ENCODE data around the gene CNIH2. TPM values are rescaled to one million over a fixed set of nuclear protein-coding genes. Genes with fewer than 3 reads are reported as not detected.

CNIH2 gene
- total and polyA plus RNA-seq, 9 of the 15 experiments (the other 6 are each of a cell fraction or from before 2014, with no cell fraction given): 0.26 to 0.89 (median 0.40) TPM; not detected in 4

GRCh38 chr11:66333220-66333877 is 55.4 kb downstream of the CNIH2 start:
- POLR2A ChIA-PET: interaction anchor here (1.0 to 1.2 kb wide), 2 partner anchors 9 to 15 kb away, joined by 3 to 6 read pairs; no protein-coding TSS in a partner anchor
- H3K9me1 ChIP-seq (ENCODE audit: control insufficient read depth, insufficient read depth, low read length): no peaks in the 10 kb centered on the region
- H3K9ac ChIP-seq (ENCODE audit: insufficient read depth in 1 of 2, low read depth in 2 of 2, low read length in 2 of 2): peak overlapping the region in 1 of 2 experiments; percentile 61; a peak in 2 of 4 replicates
- in situ Hi-C loops (cut with MboI) (no loop called here), intact Hi-C loops (cut with micrococcal nuclease) (no loop called here)
- 0 out of 2 replicates have a peak, but pooled peaks cover 3% of the 10 kb centered on the region for H4K20me1 ChIP-seq (replicated peaks; ENCODE audit: control insufficient read depth, insufficient read depth, low read length)
- no peaks in the 10 kb centered on the region for H3K9me3 ChIP-seq (replicated peaks; ENCODE audit: control insufficient read depth, insufficient read depth, low read depth, low read length)
- no peaks in the 10 kb centered on the region for H3K27me3 ChIP-seq (ENCODE audit: control insufficient read depth in 2 of 2, insufficient read depth in 2 of 2, low read length in 2 of 2)
- peaks cover 13% of the 10 kb centered on the region; the same call in 1 of the 3 replicates for H3K36me3 ChIP-seq (ENCODE audit: control insufficient read depth, insufficient read depth, low read length)
- 47% methylated on average over 19 of the region's 19 CpGs for WGBS (ENCODE audit: insufficient coverage, low coverage, missing lambda C conversion rate)
- FAIRE-seq: no peak
- H3K4me3 ChIP-seq: no peak overlapping the region
- no peak overlapping the region for H2AFZ ChIP-seq (ENCODE audit: low read depth, low read length)
- BruUV-seq (replicated peaks): no TSS peak
- no peak overlapping the region for H3K27ac ChIP-seq (ENCODE audit: extremely low read depth, low read depth, low read length)
- CTCF ChIA-PET (ENCODE audit: low intra/inter-chr PET ratio): interaction anchor here (0.9 kb wide), 1 partner anchor 75 kb away, joined by 3 read pairs; no protein-coding TSS in a partner anchor
- ATAC-seq: no peak
- no peak overlapping the region for H3K4me2 ChIP-seq (ENCODE audit: insufficient read depth, low read length)
- H3K79me2 ChIP-seq (ENCODE audit: control insufficient read depth, insufficient read depth, low read length): no peaks in the 10 kb centered on the region
- H3K4me1 ChIP-seq (replicated peaks in 1 of 2; ENCODE audit: control insufficient read depth in 2 of 2, insufficient read depth in 2 of 2, low read length in 2 of 2): peaks cover 19 to 74% of the 10 kb centered on the region in 2 experiments
- no peak for DNase-seq (ENCODE audit: extremely low read depth in 1 of 4, low spot score in 3 of 4)
- TF ChIP-seq SIN3B (IDR thresholded peaks at IDR 0.05; ENCODE audit: low read depth): no peak
- peak in 1 of 3 experiments; percentile 22; a peak in 1 of 6 replicates for TF ChIP-seq CTCF (IDR thresholded peaks at IDR 0.05 in 2 of 3, conservative IDR thresholded peaks at IDR 0.05 in 1 of 3; ENCODE audit: insufficient read depth in 2 of 3, low read depth in 1 of 3, low read length in 3 of 3)
- no peak for TF ChIP-seq CHD4 (IDR thresholded peaks at IDR 0.05; ENCODE audit: insufficient read depth, insufficient replicate concordance, low read depth, low read length, poor library complexity, severe bottlenecking)
- TF ChIP-seq PBX2 (CRISPR knock-in tag; IDR thresholded peaks at IDR 0.05; ENCODE audit: low read depth): no peak
- no peak for TF ChIP-seq PBX2 (tag; conservative IDR thresholded peaks at IDR 0.05; ENCODE audit: low read depth)
- no peak for TF ChIP-seq FOXJ3 (CRISPR knock-in tag; IDR thresholded peaks at IDR 0.05)
- 0 out of 2 replicates have a peak, but pooled peaks have one; percentile 2 for TF ChIP-seq SMARCA5 (IDR thresholded peaks at IDR 0.05)
- no peak for TF ChIP-seq ZNF3 (CRISPR knock-in tag; IDR thresholded peaks at IDR 0.05)
- TF ChIP-seq MEF2A (IDR thresholded peaks at IDR 0.05; ENCODE audit: control insufficient read depth, low read depth, low read length): no peak
- TF ChIP-seq ZMIZ1 (IDR thresholded peaks at IDR 0.05; ENCODE audit: low read depth in 2 of 2, low read length in 2 of 2): no peak
- no peak for TF ChIP-seq SMARCC2 (IDR thresholded peaks at IDR 0.05; ENCODE audit: low read depth)
- no peak for TF ChIP-seq CAMTA2 (CRISPR knock-in tag; conservative IDR thresholded peaks at IDR 0.05)
- TF ChIP-seq TAF1 (IDR thresholded peaks at IDR 0.05; ENCODE audit: control insufficient read depth, extremely low read depth, insufficient read depth, low read length, severe bottlenecking): no peak

All from K562 (cell line).